ENCODE data around the gene WDFY3.
"Not testable (repeated sequence)": the region's sequence is repeated elsewhere in the genome, so short reads cannot be mapped to it uniquely, and the experiment has no call there.

Gene WDFY3

GRCh38 chr4:84673475-84674240 lies 292.8 kb downstream of the WDFY3 start:
- no peak for DNase-seq (ENCODE audit: low spot score)

GRCh38 chr4:84672177-84672576 lies 294.3 kb downstream of the WDFY3 start:
- DNase-seq (ENCODE audit: low spot score): no peak

DNA sequence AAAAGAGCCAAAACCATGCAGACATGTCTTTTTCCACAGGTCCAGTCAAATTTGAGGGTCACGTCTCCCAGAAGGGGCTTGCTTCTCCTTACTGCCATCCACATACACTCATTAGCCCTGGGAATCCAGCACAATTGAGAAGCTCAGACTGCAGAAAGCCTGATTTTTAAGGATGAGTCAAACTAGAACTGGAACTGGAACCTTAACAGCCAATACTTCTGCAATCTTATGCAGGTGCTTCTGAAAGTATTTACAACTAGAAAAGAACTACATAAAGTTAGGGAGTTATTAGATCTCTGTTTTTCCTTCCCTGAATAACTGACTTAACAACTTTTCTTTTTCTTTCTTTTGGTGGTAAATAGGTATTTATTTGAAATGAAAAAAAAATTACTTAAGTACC lies 297.3 kb downstream of the WDFY3 start:
- DNase-seq (ENCODE audit: low spot score): no peak

- no peak for DNase-seq (ENCODE audit: low spot score)
Measured at GRCh38 chr4:84666439-84666838, 300.1 kb downstream of the WDFY3 start.

DNA sequence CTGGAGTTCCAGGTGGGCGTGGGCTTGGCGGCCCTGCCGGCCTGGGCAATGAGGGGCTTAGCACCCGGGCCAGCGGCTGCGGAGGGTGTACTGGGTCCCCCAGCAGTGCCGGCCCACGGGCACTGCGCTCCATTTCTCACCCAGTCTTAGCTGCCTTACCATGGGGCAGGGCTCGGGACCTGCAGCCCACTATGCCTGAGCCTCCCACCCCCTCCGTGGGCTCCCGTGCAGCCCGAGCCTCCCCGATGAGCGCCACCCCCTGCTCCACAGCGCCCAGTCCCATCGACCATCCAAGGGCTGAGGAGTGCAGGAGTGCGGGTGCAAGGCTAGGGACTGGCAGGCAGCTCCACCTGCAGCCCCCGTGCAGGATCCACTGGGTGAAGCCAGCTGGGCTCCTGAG lies 301.7 kb downstream of the WDFY3 start:
- not testable (repeated sequence) for DNase-seq (ENCODE audit: low spot score)

GRCh38 chr4:84661191-84661939 lies 305.1 kb downstream of the WDFY3 start:
- DNase-seq (ENCODE audit: low spot score): no peak

- no peak for DNase-seq (ENCODE audit: low spot score)
Measured at GRCh38 chr4:84660606-84661005, 305.9 kb downstream of the WDFY3 start.

- DNase-seq (ENCODE audit: low spot score): no peak
Measured at GRCh38 chr4:84652478-84652877, 314.0 kb downstream of the WDFY3 start.

- no peak for DNase-seq (ENCODE audit: low spot score)
Measured at GRCh38 chr4:84651499-84651898, 315.0 kb downstream of the WDFY3 start.

- DNase-seq (ENCODE audit: low spot score): no peak
Measured at GRCh38 chr4:84648863-84649647, 317.4 kb downstream of the WDFY3 start.

- no peak for DNase-seq (ENCODE audit: low spot score)
Measured at GRCh38 chr4:84648178-84648577, 318.3 kb downstream of the WDFY3 start.

DNA sequence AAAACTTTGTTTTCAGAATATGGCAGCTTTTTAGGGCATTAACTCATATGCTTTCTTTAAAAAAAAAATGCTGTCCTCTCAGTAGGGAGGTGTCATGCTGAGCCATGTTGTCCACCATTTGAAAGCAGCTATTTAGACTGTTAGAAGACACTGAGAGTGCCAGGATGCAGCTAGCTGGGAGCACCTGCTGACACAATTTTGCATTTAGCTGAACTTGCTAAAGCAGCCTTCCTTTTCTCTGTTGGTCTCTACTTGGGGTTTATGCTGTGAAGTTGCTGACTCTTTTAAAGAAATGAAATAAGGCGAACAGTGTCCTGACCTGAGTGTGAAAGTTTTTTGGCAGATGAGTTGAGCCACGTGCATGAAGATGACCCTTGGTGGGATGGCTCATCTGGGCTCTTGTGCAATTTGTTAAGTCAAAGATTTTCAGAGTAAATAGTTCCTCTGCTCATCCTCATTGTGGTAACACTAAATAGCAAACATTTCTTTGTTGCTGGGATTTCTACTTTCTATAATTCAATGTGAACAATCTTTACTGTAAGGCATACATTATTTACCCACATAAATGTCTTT lies 319.1 kb downstream of the WDFY3 start:
- DNase-seq (ENCODE audit: low spot score): no peak

DNA sequence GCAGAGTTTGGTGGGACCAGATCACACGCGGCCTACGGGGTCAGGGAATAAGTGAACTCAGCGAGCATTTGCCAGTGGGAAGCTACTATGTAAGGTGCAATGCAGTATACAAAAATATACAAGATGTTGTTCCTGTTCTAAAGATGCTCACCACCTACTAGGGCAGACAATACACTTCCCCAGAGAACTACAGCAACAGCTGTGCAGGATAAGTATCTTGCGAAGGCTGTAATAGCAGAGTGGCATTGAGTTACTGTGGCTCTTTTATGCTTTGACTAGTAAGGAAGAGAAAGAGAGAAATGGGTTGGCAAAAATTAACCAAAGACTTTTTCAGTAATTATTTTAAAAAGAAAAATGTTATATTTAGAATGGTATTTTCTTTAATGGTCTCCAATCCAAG lies 322.4 kb downstream of the WDFY3 start:
- no peak for DNase-seq (ENCODE audit: low spot score)

DNA sequence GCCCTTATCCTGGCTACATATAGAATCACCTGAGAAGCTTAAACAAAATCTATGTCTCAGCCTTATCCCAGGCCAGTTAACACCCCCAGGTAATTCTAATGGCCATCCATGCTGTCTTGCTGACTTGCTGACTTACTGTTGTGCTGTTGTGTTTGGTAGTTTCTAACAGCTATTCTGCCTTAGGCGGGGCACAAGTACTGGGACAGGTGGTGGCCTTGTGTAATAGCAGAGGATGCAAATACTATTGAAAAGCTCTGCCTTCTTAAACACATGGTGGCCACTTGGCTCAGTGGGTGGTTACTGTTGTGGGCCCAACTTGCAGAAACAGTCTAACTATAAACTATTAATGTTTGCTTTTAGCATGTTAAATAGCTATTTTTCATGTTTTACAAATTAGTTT lies 327.3 kb downstream of the WDFY3 start:
- no peak for DNase-seq (ENCODE audit: low spot score)

- DNase-seq (ENCODE audit: low spot score): no peak
Measured at GRCh38 chr4:84638092-84638491, 328.4 kb downstream of the WDFY3 start.

DNA sequence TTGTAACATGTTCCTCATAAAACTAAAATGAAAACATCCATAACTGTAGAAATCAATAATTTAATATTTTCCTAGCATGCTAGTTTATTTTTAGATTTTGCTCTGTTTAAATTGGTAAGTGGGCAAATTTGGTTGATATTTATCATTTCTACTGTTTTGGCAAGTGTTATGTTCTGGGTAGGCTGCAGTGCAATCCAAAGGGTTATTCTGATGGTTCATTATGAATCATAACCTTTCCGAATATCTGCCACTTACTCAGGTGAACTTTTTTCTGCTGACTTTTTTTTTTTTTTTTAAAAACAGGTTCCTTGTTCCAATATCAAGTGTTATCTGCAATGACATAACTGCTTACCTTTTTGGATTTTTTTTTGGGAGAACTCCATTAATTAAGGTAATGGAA lies 331.5 kb downstream of the WDFY3 start:
- no peak for DNase-seq (ENCODE audit: low spot score)

GRCh38 chr4:84632092-84632491 lies 334.4 kb downstream of the WDFY3 start:
- no peak for DNase-seq (ENCODE audit: low spot score)

GRCh38 chr4:84631573-84631972 lies 334.9 kb downstream of the WDFY3 start:
- DNase-seq (ENCODE audit: low spot score): no peak

DNA sequence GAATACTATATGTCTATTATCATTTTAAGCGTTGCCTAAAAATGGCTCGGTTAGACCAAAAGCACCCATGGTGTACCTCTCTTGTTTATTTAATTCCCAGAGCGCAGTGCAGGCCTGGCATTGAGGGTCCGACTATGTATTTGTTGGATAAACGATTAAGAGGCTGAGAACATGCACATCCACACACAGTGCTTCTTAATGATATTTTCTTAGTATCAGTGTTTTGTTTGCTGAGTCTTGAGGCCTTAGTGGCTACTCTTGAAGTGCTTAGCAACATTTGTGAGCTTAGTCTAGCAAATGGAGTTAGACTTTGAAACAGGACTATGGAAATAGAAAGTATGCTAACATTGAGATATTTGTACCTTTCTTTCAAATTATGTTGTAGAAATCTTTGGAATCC lies 339.8 kb downstream of the WDFY3 start:
- DNase-seq (ENCODE audit: low spot score): no peak

GRCh38 chr4:84623661-84624060 lies 342.8 kb downstream of the WDFY3 start:
- no peak for DNase-seq (ENCODE audit: low spot score)

- no peak for DNase-seq (ENCODE audit: low spot score)
Measured at GRCh38 chr4:84622959-84623358, 343.5 kb downstream of the WDFY3 start.
